Ovary (tissue), 9 donors: Measurements from ENCODE around the gene LGI1. TPM values are rescaled to one million over a fixed set of nuclear protein-coding genes. Genes with fewer than 3 reads are reported as not detected.

ENCODE experiments used
- DNase-seq, 5 donors: peaks; one replicate each; pipeline ENCODE4 v3.0.0-alpha.2; 2019 to 2020
- H3K27ac ChIP-seq, 2 donors: fragments of 200-600 bp; one replicate each; pipeline versions ENCODE4 v1.5.1 to v1.8.0; 2019 to 2022
- H3K27me3 ChIP-seq: fragments of 200-600 bp; one replicate; pipeline ENCODE4 v1.8.0; 2022
- H3K36me3 ChIP-seq: fragments of 200-600 bp; sonication (generic); one replicate; pipeline ENCODE4 v1.5.1; 2019
- H3K4me1 ChIP-seq: one replicate; pipeline ENCODE4 v1.8.1; 2013; ENCODE audit warnings: mild to moderate bottlenecking, moderate library complexity; ENCODE audit not compliant: insufficient read depth
- H3K4me3 ChIP-seq: fragments of 200-600 bp; sonication (generic); one replicate; pipeline ENCODE4 v1.5.1; 2017
- H3K9me3 ChIP-seq, 2 donors: fragments of 200-600 bp in 1 of 2; sonication (generic) in 1 of 2; one replicate each; pipeline versions ENCODE4 v1.5.1 to v1.8.1; 2013 to 2019; ENCODE audit warnings: mild to moderate bottlenecking in 1 of 2, moderate library complexity in 1 of 2
- CTCF ChIP-seq, 3 donors: fragments of 450-650 bp in 2 of 3; fragments of 200-600 bp in 1 of 3; IDR thresholded peaks; one replicate each; pipeline versions ENCODE4 v1.5.1 to v1.8.0; 2016 to 2022; ENCODE audit warnings: antibody characterized with exemption in 3 of 3, mild to moderate bottlenecking in 1 of 3
- EP300 ChIP-seq: sonication (generic); formaldehyde crosslinking; IDR thresholded peaks from one replicate; pipeline ENCODE4 v1.6.1; 2017; ENCODE audit warnings: antibody characterized with exemption
- POLR2A ChIP-seq: fragments of 450-650 bp; IDR thresholded peaks from one replicate; pipeline ENCODE4 v1.6.1; 2017; ENCODE audit warnings: antibody characterized with exemption, mild to moderate bottlenecking, moderate library complexity
- WGBS, 3 donors: extraction: QIAGEN DNeasy Blood & Tissue Kit in 1 of 3; methylation state at CpG; one replicate each; pipeline versions ENCODE4 v1.1.5 to v1.1.7; 2013 to 2017; 5-methylcytosine and 5-hydroxymethylcytosine counted together
- intact Hi-C, 4 donors: fragments of 100-400 bp; cut with DNase I; formaldehyde crosslinking; loops; one replicate each; pipeline versions ENCODE4 v1.11.0 to v1.15.1; 2022 to 2023
- polyA plus RNA-seq, 2 donors: library from polyadenylated mRNA; stranded (reverse); fragments of 200-250 nt in 1 of 2; fragments of 350-450 nt in 1 of 2; fragmentation: Illumina TruSeq in 1 of 2; extraction: RNeasy Lipid Tissue Mini Kit (QIAGEN cat#74804) in 1 of 2; gene quantifications; one replicate each; pipeline ENCODE4 v1.2.3, GENCODE V29; 2013 to 2014
- total RNA-seq, 7 donors: library from RNA; depleted of rRNA in 2 of 7; stranded (reverse); fragments of >200 nt in 2 of 7; fragmentation: NEBNext Ultra II Directional in 3 of 7; extraction: Animal tissue kit (Norgen Biotek cat#: 25700) in 3 of 7; gene quantifications; one replicate each; pipeline versions ENCODE4 v1.1.0 to v1.2.4, GENCODE V29; 2016 to 2023
- donor health status: DM: no; HTN: no; CAD: no; lungs with moderate emphysema.
- donor health status: DM: no; HTN: no; CAD: no.
- donor health status: Bipolar disorder and iron deficiency.
- donor health status: DM: yes; HTN: yes; CAD: no.
- donor health status: DM: no; HTN: no; CAD: no.
- donor health status: DM: yes; HTN: yes; CAD: no.

The LGI1 gene
- total and polyA plus RNA-seq, 9 donors: 0.04 to 2.1 (median 0.38) TPM; not detected in 6

GRCh38 chr10:93726024-93726423, 31.7 kb upstream of the LGI1 start:
- TF ChIP-seq EP300: no peak
- no peak for TF ChIP-seq CTCF (IDR thresholded peaks at IDR 0.05)
- TF ChIP-seq POLR2A: no peak
- Histone ChIP-seq H3K9me3 (no peaks in the 10 kb centered on the region), H3K36me3 (no peaks in the 10 kb centered on the region), H3K27me3 (no peaks in the 10 kb centered on the region), H3K4me1 (no peaks in the 10 kb centered on the region), H3K4me3 (no peak overlapping the region), H3K27ac (no peak overlapping the region)
- WGBS, 3 donors: 71 to 87% (median 80%) methylated on average over 1 of the region's 1 CpG
- no peak for DNase-seq
- intact Hi-C loops: no loop called here

- DNase-seq: no peak
- no peaks in the 10 kb centered on the region for H3K4me1 ChIP-seq
- intact Hi-C loops: no loop called here
- no peak overlapping the region for H3K4me3 ChIP-seq
- H3K36me3 ChIP-seq: no peaks in the 10 kb centered on the region
- H3K27ac ChIP-seq: no peak overlapping the region
- H3K27me3 ChIP-seq: no peaks in the 10 kb centered on the region
- TF ChIP-seq EP300 (no peak), CTCF (IDR thresholded peaks at IDR 0.05) (no peak), POLR2A (no peak)
- WGBS, 3 donors: 52 to 64% (median 58%) methylated on average over 3 of the region's 3 CpGs
- no peaks in the 10 kb centered on the region for H3K9me3 ChIP-seq
These were observed 16.4 kb upstream of the LGI1 start for GRCh38 chr10:93741367-93741766.

GRCh38 chr10:93742633-93743349, 14.9 kb upstream of the LGI1 start:
- no peak for DNase-seq
- Histone ChIP-seq H3K36me3 (no peaks in the 10 kb centered on the region), H3K4me3 (no peak overlapping the region), H3K27me3 (no peaks in the 10 kb centered on the region), H3K27ac (no peak overlapping the region), H3K9me3 (no peaks in the 10 kb centered on the region), H3K4me1 (no peaks in the 10 kb centered on the region)
- WGBS, 3 donors: 57 to 73% (median 67%) methylated on average over 8 of the region's 8 CpGs
- intact Hi-C loops: no loop called here
- TF ChIP-seq CTCF (IDR thresholded peaks at IDR 0.05) (no peak), EP300 (no peak), POLR2A (no peak)

- no peaks in the 10 kb centered on the region for H3K36me3 ChIP-seq
- H3K27me3 ChIP-seq: no peaks in the 10 kb centered on the region
- H3K4me3 ChIP-seq: no peak overlapping the region
- intact Hi-C loops: no loop called here
- no peak overlapping the region for H3K27ac ChIP-seq
- TF ChIP-seq EP300: no peak
- TF ChIP-seq CTCF (IDR thresholded peaks at IDR 0.05): no peak
- TF ChIP-seq POLR2A: no peak
- 39 to 54% (median 43%) methylated on average over 9 of the region's 9 CpGs for WGBS, 3 donors
- no peak for DNase-seq
- no peaks in the 10 kb centered on the region for H3K4me1 ChIP-seq
- H3K9me3 ChIP-seq: no peaks in the 10 kb centered on the region
These were observed 12.2 kb upstream of the LGI1 start for GRCh38 chr10:93745408-93746065.
